ENCODE measurements around the gene CLIC5.

Gene CLIC5

DNA sequence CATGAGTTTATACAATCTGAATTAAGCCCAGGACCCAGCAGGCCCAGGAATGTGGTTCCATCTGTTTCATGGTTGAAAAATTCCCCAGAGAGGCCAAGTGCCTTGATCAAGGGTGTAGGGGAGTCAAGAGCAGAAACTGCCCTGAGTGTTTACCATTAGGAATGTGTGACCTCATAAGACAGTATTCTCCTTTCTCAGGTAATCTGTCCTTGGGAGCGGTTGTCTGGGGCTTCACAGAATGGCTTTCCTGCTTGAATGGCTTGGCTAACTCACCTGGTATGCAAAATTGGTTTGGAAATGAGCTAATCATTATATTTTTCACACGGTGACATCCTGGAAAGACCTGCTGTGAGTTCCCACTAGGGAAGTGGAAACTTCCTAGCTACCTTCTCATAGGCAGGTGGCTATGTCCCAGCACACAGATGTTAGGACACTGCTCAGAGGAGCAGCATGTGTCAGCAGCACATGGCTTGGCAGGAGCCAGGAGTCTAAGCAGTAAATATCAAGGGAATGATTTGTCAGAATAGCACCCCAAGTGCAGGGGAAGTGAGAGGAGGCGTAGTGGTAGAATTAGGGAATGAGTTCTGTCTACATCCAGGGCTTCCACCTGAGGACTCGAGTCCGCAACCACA lies 17.7 kb downstream of the CLIC5 start:
- DNase-seq (ENCODE audit: low read depth in 2 of 2): no peak

DNA sequence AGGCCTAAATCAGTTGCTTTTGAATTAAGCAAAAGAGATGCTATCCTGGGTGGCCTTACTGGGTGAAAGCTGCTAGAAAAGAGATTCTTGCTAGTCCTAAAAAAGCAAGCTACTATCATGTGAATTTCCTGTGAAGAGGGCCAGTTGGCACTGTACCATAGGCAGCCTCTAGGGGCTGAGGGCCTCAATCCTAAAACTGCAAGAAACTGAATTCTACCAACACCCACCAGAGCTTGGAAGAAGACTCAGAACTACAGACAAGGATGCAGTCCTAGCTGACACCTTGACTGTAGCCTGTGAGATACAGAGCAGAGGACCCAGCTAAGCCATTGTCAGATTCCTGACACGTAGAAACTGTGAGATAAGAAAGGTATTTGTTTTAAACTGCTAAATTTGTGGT lies 24.5 kb downstream of the CLIC5 start:
- DNase-seq (ENCODE audit: low read depth in 2 of 2): no peak

DNA sequence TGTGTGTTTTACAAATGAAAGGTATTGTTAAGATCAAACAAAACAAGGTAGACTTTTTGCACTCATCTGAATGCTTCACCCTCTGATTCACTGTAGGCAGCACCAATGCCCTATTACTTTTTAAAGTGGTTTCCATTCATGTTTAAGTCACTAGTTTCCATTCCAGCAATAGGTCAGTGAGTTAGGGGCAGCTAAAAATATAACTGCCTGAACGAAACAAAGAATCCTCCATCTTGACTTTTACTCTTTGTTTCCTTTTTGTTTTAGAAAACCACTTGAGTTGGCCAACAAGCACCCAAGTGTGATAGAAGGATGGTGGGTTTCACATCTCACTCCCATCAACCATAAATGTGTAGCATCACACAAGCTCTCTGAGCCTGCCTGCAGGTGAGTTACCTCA lies 25.5 kb downstream of the CLIC5 start:
- no peak for DNase-seq (ENCODE audit: low read depth in 2 of 2)

DNA sequence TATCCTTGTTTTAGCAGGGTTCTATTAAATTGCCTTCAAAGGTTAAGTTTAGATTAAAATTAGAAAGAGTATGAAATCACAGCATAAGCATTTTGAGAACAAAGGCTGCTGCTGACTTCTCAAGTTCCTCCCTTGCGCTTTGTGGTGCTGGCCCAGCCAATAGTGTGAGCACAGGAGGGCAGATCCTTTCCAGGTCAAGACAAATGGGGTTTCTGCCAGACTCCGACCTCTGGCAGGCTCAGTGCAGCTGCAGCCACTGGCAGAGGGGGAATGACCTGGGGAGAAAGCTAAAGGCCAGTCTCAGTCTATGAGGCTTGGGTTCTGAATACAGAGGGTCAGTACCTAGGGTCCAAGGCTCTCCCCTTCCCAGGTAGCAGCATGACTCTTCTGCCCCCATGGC lies 27.0 kb downstream of the CLIC5 start:
- DNase-seq (ENCODE audit: low read depth in 2 of 2): no peak

DNA sequence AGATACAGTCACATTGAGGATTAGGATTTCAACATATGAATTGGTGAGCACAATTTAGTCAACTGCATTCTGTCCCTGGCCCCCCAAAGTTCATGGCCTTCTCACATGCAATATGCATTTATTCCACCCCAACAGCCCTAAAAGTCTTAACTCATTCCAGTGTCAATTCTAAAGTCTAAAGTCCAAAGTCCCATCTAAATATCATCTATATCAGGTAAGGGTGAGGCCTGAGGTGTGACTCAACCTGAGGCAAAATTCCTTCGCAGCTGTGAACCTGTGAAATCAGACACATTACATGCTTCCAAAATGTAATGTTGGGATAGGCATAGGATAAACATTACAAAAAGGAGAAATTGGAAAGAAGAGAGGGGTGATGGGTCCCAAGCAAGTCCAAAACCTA lies 27.8 kb downstream of the CLIC5 start:
- DNase-seq (ENCODE audit: low read depth in 2 of 2): no peak

DNA sequence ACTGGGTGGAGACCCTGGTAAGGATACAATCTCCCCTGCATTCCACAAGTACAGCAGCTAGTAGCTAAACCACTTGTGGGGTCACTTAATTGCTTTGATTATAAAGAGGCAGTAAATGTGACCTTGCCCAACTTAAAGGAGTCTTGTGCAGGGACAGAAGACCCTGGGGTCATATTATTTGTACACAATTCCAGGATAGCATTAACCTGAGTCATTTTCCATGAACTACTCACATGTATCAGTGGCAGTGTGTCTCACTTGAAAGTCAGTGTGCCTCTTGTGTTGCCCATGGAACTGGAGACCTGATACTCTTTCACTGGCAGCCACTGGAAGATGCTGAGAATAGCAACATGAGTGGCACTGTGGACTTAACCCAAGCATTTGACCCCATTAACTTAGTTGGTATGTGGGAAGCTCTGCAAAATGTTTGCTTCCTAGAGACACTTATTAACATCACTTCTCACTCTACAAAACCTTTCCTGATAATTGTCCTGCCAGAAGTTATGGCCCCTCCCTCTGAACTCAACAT lies 28.9 kb downstream of the CLIC5 start:
- DNase-seq (ENCODE audit: low read depth in 2 of 2): no peak

DNA sequence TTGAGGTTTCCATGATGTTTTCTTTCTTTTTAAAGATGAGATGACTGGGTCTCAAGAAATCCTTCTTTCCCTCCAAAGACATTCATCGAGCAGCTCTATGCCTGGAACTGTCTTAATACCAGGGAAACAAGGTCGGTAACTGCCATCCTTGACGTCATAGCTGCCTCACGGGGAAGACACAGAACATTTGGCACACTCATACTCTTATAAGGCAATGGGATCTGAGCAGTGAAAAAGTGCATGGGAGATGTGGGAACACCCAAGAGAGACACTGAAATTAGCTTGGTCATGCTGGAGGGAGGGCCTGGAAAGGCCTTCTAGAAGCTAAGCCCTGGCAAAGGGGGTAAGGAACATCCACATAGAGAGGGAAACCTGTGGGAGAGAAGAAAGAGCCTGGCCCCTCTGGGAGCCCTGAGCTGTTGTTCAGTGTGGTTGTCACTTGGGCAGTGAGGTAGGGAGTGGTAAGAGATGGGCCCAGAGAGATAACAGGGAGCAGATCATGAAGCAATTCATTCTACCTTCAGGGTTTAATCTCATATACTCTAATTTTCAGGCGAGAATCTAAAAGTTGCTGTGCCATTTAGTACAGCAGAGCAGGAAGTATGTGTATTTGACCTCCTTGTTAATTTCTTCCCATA lies 30.8 kb downstream of the CLIC5 start:
- no peak for DNase-seq (ENCODE audit: low read depth in 2 of 2)

DNA sequence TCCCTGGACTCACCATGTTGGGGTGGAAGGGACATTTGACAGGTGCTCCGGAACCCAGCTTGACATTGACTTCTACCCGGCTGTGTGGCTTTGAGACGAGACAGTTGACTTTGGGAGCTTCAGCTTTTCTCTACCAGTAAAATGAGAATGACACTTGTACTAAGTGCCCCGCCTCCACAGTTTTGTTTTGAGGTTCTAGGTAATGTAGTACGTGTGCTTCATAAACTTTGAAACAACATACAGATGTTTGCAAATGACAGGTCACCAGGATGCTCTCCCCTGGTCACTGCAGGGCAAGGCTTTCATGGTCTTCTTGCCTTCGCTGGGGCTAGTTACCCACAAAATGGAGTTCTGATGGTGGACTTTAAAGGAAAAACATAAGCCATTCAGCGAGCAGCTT lies 31.3 kb downstream of the CLIC5 start:
- no peak for DNase-seq (ENCODE audit: low read depth in 2 of 2)

DNA sequence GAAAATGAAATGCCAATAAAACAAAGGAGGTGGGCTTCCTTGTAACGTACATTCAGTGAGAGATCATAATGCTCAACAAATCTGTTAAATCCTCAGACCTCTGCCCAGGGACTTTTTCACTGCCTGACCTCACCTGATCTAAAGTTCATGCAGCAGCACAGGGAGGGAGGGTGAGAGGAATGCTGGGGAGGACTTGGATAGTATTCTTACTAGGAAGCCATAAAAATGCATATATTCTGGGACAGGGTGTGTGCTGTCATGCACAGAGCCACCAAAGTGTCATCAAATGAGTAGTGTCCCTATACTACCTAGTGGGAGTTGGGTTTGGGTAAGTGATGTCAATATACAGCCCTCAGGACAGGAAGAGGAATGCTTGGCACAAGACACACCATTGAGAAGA lies 32.6 kb downstream of the CLIC5 start:
- DNase-seq (ENCODE audit: low read depth in 2 of 2): no peak

DNA sequence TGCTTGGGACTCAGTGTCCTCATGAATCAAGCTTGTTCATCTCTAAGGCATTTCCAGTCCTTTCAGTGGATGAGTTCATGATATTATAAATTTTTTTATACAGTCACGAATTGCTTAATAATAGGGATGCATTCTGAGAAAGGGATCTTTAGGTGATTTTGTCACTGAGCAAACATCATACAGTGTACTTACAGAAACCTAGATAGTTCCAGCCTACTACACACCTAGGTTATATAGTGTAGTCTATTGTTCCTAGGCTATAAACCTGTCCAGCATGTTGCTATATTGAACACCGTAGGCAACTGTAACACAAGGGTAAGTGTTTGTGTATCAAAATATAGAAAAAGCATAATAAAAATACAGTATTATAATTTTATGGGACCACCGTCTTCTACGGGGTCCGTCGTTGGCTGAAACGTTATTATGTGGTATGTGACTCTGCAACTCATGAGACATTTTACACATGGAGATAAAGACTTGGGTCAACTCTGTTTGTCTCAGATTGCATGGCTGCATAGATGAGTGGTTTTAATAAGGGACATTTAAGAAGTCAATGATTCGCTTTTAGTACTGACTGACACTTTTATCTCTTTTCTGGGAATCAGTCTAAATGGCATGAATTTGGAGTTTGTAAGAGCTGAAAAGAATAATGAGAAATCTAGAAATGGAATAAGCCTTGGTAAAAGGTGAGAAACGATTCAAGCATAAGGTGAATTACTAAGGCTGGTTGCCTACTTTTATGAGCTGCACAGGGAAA lies 33.2 kb downstream of the CLIC5 start:
- no peak for DNase-seq (ENCODE audit: low read depth in 2 of 2)

DNA sequence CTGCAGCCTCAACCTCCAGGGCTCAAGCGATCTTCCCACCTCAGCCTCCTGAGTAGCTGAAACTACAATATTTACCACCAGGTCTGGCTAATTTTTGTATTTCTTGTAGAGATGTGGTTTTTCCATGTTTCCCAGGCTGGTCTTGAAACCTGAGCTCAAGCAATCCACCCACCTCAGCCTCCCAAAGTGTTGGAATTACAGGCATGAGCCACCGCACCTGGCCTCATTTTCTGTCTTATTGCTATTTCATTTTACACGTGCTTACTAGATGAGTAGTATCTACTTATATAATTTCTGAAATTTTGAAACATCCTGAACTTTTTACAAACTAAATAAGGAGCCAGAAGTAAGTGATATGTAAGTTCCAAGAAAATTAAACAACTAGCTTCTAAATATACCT lies 34.6 kb downstream of the CLIC5 start:
- no peak for DNase-seq (ENCODE audit: low read depth in 2 of 2)

DNA sequence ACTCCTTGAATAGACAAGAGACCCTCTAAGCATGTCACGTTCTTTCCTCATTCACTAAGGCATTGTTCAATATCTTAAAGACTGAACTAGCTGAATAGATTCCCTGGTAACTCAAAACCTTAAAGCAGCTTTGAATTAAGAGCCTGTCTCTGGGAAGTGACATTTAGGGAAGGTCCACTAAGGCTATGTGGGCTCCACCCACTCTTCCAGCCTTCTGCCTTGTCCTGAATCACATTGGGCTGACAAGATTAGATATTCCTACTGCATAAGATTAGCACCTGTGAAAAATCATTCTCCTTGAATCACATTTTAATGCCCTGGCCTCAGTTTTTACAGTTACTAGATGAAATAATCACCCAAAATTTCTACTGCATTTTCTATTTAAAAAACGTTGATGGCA lies 36.3 kb downstream of the CLIC5 start:
- DNase-seq (ENCODE audit: low read depth in 2 of 2): no peak

DNA sequence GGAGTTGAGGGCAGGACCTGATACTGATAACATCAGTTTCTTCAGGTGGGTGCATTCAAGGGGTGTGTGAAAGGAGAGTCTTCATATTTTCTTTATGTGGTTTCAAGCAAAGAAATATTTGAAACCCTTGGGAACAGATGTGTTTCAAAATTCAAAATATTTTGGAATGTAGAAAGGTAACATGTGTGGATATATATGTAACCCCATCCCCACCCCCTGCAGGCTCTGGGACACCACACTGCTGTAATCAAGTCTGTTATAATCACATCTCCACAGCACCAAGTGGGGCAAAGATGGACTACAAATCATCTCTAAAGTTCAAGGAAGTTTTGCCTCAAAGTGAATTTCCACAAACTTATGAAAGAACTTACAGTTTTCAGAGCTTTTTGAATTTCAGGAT lies 41.1 kb downstream of the CLIC5 start:
- DNase-seq (ENCODE audit: low read depth in 2 of 2): no peak

DNA sequence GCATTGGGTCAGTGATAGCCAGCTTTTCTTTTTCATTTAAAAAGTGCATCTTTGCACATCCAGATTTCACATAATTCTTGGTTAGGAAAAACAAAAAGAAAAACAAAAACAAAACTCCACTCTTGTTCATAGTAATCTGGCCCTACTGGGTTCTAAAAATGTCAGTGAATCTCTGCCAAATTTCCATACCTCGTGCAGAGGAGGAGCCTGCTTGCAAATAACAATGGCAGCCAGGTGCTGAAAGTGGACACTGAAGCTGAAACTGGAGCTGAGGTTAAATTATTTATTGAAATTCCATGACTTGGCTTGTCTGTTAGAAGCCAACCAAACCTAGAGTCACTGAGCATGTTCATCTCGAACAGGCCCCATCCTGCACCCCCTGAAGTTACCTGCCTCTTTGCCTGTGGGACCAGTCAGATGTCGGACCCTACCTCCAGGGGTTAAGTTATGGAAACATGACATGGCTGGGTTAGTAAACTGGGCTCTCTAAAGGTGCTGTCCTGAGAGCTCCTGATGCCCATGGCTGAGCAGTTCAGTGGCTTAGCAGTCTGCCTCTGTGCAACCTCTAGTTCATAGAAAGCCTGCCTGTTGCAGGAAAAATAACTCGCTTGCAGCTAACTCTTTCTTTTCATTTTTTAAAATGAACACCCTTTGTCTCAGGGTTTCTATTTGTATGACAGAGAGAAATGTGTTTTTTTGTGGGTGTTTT lies 42.7 kb downstream of the CLIC5 start:
- DNase-seq (ENCODE audit: low read depth in 2 of 2): no peak

DNA sequence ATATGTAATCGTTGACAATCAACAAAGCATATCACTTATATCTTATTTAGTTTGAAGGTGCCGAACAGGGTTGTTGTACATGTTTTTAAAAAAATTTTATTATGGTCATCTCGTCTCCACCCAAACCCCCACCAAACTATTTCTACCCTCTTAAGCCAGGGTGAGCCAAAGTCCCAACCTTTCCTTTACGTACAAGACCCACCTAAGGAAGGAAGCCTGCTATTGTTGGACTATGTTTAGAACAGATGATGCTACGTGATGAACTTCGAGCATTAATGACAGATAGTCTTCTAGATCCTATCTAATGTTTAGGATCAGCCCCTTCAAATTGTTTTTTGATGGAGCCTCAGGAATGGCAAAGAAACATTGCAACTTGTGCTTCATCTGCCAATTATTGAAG lies 44.4 kb downstream of the CLIC5 start:
- no peak for DNase-seq (ENCODE audit: low read depth in 2 of 2)

DNA sequence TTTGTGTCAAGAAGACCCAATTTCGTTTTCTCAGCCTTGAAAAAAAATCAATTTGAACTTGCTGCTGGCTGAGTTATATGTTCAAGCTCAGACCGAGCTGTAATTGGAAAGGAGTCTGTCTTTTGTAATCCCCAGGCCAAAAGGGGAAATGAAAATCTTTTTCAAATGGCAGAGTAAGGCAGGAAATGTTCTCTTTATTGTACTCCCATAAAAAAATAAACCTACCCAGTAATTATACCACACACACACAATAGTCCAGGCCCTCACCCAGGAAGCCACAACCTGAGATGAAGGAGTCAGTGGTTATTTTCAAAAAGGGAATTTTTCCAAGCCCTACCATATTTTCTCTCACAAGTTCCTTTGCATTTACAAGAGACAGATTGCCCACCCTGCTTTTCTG lies 45.3 kb downstream of the CLIC5 start:
- DNase-seq (ENCODE audit: low read depth in 2 of 2): no peak

DNA sequence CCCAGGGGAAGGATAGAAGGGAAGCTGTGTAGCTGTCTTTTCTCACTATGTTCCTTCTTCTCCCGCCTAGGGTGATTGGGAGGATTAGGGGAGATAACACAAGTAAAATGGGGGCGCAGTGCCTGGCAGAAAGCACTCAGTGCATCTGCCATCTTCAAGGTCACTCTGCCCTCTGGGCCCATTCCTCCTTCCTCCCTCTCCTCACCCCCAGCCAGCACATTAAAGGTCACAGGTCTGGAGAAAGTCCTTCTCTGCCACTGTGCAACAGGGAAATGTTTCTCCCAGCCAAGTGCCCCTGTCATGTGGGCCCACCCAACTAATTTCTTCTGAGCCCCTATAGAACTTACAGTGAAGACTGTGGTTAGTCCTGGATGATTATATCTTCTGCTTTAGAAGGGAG lies 45.8 kb downstream of the CLIC5 start:
- no peak for DNase-seq (ENCODE audit: low read depth in 2 of 2)

DNA sequence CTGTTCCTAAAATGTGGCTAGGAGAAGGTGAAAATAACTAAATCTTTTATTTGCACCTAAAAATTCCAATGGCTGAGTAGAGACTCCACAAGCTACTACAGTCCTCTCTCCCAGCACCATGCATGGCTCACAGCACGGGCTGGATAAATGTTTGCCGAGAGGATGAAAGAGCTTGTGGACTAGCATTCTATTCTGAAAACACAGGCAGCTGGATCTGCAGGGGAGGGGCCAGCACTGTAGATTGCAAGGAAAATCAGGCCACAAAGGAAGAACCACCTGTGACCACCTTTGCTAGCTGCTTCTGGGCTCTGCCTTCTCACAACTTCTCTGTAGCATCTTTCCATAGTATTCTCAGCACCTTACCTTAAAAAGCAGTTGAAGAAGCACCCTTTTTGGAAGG lies 46.6 kb downstream of the CLIC5 start:
- DNase-seq (ENCODE audit: low read depth in 2 of 2): no peak

DNA sequence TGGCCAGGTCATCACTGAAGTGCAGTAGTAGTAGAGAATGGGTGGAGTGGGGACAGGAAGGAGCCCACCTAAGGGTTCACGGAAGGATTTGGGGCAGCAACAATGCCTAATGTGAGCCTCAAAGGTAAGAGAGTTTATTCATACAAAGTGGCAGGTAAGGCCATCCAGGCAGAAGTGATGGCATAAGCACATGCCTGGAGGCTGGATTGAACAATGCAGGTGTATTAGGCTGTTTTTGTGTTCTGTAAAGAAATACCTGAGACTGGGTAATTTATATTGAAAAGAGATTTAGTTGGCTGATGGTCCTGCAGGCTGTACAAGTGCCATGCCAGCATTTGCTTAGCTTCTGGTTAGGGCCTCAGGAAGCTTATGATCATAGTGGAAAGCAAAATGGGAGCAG lies 48.3 kb downstream of the CLIC5 start:
- no peak for DNase-seq (ENCODE audit: low read depth in 2 of 2)

DNA sequence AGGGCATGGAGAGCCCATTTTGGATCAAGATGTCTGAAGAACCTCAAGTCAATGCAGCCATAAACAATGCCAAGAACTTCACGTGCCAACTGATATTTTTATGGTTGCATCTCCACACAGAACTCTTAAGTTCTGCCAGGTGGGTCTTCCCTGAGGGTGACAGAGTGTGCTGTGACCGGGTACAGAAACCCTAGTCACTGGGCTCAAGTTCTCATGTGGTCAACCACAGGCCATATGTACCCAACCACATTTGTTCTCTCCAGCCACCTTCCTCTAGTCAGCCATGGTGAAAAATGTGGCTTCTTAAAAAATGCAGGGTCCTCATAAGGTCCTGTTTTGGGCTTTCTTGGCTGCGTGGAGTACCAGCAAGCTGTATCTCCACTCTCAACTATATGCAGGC lies 48.9 kb downstream of the CLIC5 start:
- DNase-seq (ENCODE audit: low read depth in 2 of 2): no peak

DNA sequence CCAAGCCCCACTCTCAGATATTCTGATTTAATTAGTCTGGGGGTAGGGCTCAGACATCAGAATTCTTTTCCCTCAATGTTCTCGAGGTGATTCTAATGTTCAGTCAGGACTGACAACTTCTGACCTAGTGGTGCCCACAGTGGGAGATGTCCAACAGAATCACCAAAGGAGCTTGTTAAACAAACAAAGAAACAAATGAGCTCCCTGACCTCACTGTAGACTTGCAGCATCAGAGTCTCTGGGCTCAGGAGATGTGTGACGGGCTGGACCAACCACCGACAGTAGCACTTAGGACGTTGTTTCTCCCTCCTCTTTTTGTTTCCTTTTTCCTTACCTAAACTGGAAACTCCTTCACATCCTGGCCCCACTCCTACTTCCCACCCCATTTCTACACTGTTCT lies 49.3 kb downstream of the CLIC5 start:
- no peak for DNase-seq (ENCODE audit: low read depth in 2 of 2)

DNA sequence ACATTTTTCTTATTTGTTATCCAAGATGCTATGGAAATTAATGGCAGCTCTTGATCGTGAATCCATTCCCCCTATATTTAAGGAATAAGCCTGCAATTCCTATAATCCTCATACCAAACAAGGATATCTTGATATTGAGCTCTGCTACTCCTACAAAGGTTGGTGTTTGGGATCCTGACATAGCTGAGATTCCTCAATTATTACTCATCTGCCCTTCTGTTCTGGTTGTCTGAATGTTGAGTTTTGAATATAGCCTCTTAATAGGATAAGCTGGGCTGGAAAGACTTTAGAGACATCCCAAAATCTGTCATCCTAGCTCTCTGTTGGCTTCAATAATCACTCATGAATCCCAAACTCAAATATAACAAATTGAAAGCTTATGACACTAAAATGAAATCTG lies 49.9 kb downstream of the CLIC5 start:
- no peak for DNase-seq (ENCODE audit: low read depth in 2 of 2)

DNA sequence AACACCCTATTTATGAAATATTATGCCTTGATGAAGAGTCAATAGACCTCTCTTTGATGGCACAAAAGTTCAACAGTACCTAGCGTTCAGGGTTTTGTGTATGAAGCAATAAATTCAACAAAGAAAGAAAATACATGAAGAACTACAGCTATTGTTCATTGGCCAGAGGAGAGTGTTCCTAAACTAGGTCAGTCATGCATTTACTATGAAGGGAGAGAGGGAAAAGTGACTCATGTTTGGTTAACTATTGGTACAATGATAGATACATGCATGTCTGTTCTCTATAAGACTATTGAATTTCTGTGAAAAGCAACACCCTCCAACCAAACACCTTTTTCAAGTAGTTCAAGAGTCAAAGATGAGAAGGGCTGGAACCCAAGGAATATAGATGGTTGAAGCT lies 50.7 kb downstream of the CLIC5 start:
- DNase-seq (ENCODE audit: low read depth in 2 of 2): no peak

Data from activated CD4-positive, alpha-beta T cell treated with anti-CD3 and anti-CD28 coated beads for 24 hours (primary cell).